Caco-2 (cell line): ENCODE measurements around the gene MBD5. TPM values are rescaled to one million over a fixed set of nuclear protein-coding genes. Genes with fewer than 3 reads are reported as not detected.

Experiments
- Bru-seq: library from RNA; stranded (reverse); fragments of 400-500 nt; gene quantifications from one replicate; lab custom pipeline; 2021; lab: Mats Ljungman, UMichigan
- BruChase-seq, 2 experiments: library from RNA; stranded (reverse); fragments of 400-500 nt; gene quantifications; one replicate each; lab custom pipeline; 2021; lab: Mats Ljungman, UMichigan
- BruUV-seq: library from RNA; stranded (reverse); fragments of 400-500 nt; replicated peaks from 2 replicates; lab custom pipeline; 2021; lab: Mats Ljungman, UMichigan
- CTCF ChIA-PET: fragments of 300-600 bp; sonication (Branson Sonifier 250); formaldehyde crosslinking; loops from one replicate; lab custom pipeline; 2022; ENCODE audit warnings: antibody characterized with exemption; lab: Charles Lee
- POLR2A ChIA-PET: fragments of 300-600 bp; sonication (Branson Sonifier 250); formaldehyde crosslinking; loops from one replicate; lab custom pipeline; 2022; ENCODE audit warnings: antibody characterized with exemption; lab: Charles Lee
- DNase-seq, 2 experiments: peaks; one replicate each; pipeline versions ENCODE4 v3.0.0 to v3.0.0-alpha.2; 2020 to 2022
- H3K27me3 ChIP-seq: replicated peaks from 2 replicates; pipeline ENCODE4 v1.6.0; 2011; ENCODE audit warnings: low read length; ENCODE audit not compliant: control insufficient read depth, insufficient read depth
- H3K36me3 ChIP-seq: 2 replicates; pipeline ENCODE4 v1.5.1; 2011; ENCODE audit warnings: low read length; ENCODE audit not compliant: control insufficient read depth, insufficient read depth
- H3K4me1 ChIP-seq: fragments of 250-450 bp; sonication (Bioruptor Pico); 2 replicates; pipeline ENCODE4 v1.5.1; 2020; ENCODE audit warnings: mild to moderate bottlenecking
- H3K4me3 ChIP-seq: 2 replicates; pipeline ENCODE4 v1.5.1; 2011; ENCODE audit warnings: low read depth, mild to moderate bottlenecking, control low read depth, low read length
- H3K9me3 ChIP-seq: fragments of 250-450 bp; sonication (Bioruptor Pico); 2 replicates; pipeline ENCODE4 v1.5.1; 2020; ENCODE audit warnings: mild to moderate bottlenecking, moderate library complexity
- H3K27ac Mint-ChIP-seq: one replicate; pipeline ENCODE4 v1.8.0; 2022; ENCODE audit warnings: mixed read lengths; ENCODE audit not compliant: unreplicated experiment
- H3K27me3 Mint-ChIP-seq: one replicate; pipeline ENCODE4 v1.8.0; 2022; ENCODE audit warnings: mixed read lengths; ENCODE audit not compliant: insufficient read depth, unreplicated experiment
- H3K36me3 Mint-ChIP-seq: one replicate; pipeline ENCODE4 v1.8.0; 2022; ENCODE audit warnings: mild to moderate bottlenecking, mixed read lengths; ENCODE audit not compliant: insufficient read depth, unreplicated experiment
- H3K4me1 Mint-ChIP-seq: one replicate; pipeline ENCODE4 v1.8.0; 2022; ENCODE audit warnings: low read depth, mixed read lengths; ENCODE audit not compliant: unreplicated experiment
- H3K4me3 Mint-ChIP-seq: one replicate; pipeline ENCODE4 v1.8.0; 2022; ENCODE audit warnings: mild to moderate bottlenecking, moderate library complexity, mixed read lengths; ENCODE audit not compliant: unreplicated experiment
- H3K9me3 Mint-ChIP-seq: one replicate; pipeline ENCODE4 v1.8.0; 2022; ENCODE audit warnings: mixed read lengths; ENCODE audit not compliant: unreplicated experiment
- CTCF ChIP-seq, 2 experiments: fragments of 200-600 bp in 1 of 2; IDR thresholded peaks; 1 replicate in 1 of 2; 2 replicates in 1 of 2; pipeline versions ENCODE4 v1.5.1 to v1.8.0; 2011 to 2022; ENCODE audit warnings: antibody characterized with exemption in 1 of 2, control low read depth in 1 of 2, inconsistent platforms in 1 of 2, low read depth in 1 of 2, low read length in 1 of 2, mild to moderate bottlenecking in 1 of 2, moderate library complexity in 1 of 2; ENCODE audit not compliant: insufficient read depth in 1 of 2, severe bottlenecking in 1 of 2, unreplicated experiment in 1 of 2
- intact Hi-C: fragments of 100-400 bp; cut with micrococcal nuclease; formaldehyde crosslinking; loops from one replicate; pipeline ENCODE4 v1.10.0; 2022; ENCODE audit not compliant: unreplicated experiment
- long read RNA-seq: library from polyadenylated mRNA; stranded (forward); transcript quantifications from one replicate; pipeline ENCODE4 v2.0.0, GENCODE V29; 2022
- total RNA-seq: library from RNA; stranded (reverse); gene quantifications from 2 replicates; pipeline ENCODE4 v1.2.3, GENCODE V29; 2022

Gene MBD5
- total RNA-seq (23.7 and 27.5 TPM in 2 replicates), Bru-seq, nascent RNA (percentile 67 among the genes with signal in this experiment), BruChase-seq, experiment 1, labeled RNA remaining after a 2-hour chase (percentile 72 among the genes with signal in this experiment), BruChase-seq, experiment 2, labeled RNA remaining after a 6-hour chase (percentile 63 among the genes with signal in this experiment)
- long read RNA-seq, full-length matches to known transcripts, result 8 of 14 reads
- long read RNA-seq, partial matches to known transcripts, result 1 of 14 reads
- long read RNA-seq, other reads (novel, unspliced or antisense), result 5 of 14 reads

- CTCF ChIA-PET, result interaction anchor here (0.5 to 2.8 kb wide), 19 partner anchors 12 to 1016 kb away, joined by 3 to 31 read pairs (median 4); no protein-coding TSS in a partner anchor
These were observed at the start of gene MBD5 for GRCh38 chr2:148021059-148021861. Gene MBD5, plus strand, starts transcription at chr2:148021091.

GRCh38 chr2:147976102-147976501, 44.8 kb upstream of the MBD5 start:
- no peak overlapping the region for H3K4me3 ChIP-seq
- H3K4me1 ChIP-seq, result no peaks in the 10 kb centered on the region
- TF ChIP-seq CTCF (IDR thresholded peaks at IDR 0.05; ENCODE audit: insufficient read depth in 1 of 2, low read depth in 1 of 2, low read length in 1 of 2, severe bottlenecking in 1 of 2, unreplicated experiment in 1 of 2), result no peak
- H3K36me3 ChIP-seq, result no peaks in the 10 kb centered on the region; the same call in 1 of the 2 replicates
- Mint-ChIP-seq H3K4me1 (no peaks in the 10 kb centered on the region), H3K4me3 (no peak overlapping the region), H3K36me3 (peaks cover 5% of the 10 kb centered on the region), H3K9me3 (no peaks in the 10 kb centered on the region), H3K27ac (no peak overlapping the region), H3K27me3 (no peaks in the 10 kb centered on the region)
- no peaks in the 10 kb centered on the region for H3K9me3 ChIP-seq
- H3K27me3 ChIP-seq, result no peaks in the 10 kb centered on the region
- ChIA-PET POLR2A (no interaction called here), CTCF (no interaction called here)
- DNase-seq, result no peak
- intact Hi-C loops, result no loop called here
- BruUV-seq, result no TSS peak

More at GRCh38 chr2:148021059-148021861, at the start of gene MBD5:
- POLR2A ChIA-PET, result interaction anchor here (0.5 to 1.4 kb wide), 13 partner anchors 8 to 1216 kb away, joined by 3 to 14 read pairs (median 4); no protein-coding TSS in a partner anchor
- peak within 1 kb of the TSS; percentile 89 for H3K4me3 Mint-ChIP-seq
- H3K4me1 Mint-ChIP-seq, result peaks cover 15% of the 10 kb centered on the region
- TF ChIP-seq CTCF (IDR thresholded peaks at IDR 0.05; ENCODE audit: insufficient read depth in 1 of 2, low read depth in 1 of 2, low read length in 1 of 2, severe bottlenecking in 1 of 2, unreplicated experiment in 1 of 2), result no peak
- Histone ChIP-seq H3K4me1 (peaks cover 6% of the 10 kb centered on the region; the same call in 1 of the 2 replicates), H3K9me3 (no peaks in the 10 kb centered on the region), H3K27me3 (no peaks in the 10 kb centered on the region), H3K4me3 (peak within 1 kb of the TSS; percentile 84), H3K36me3 (no peaks in the 10 kb centered on the region)
- H3K36me3 Mint-ChIP-seq, result peaks cover 13% of the 10 kb centered on the region
- intact Hi-C loops, result loop anchor here (5.0 to 10.0 kb wide), 2 partner anchors 94 to 624 kb away; partner anchors contain the start of gene EPC2
- H3K27ac Mint-ChIP-seq, result peak within 1 kb of the TSS; percentile 85
- peak; percentile 51 to 63 for DNase-seq
- no TSS peak for BruUV-seq
- no peaks in the 10 kb centered on the region for H3K9me3 Mint-ChIP-seq
- no peaks in the 10 kb centered on the region for H3K27me3 Mint-ChIP-seq

GRCh38 chr2:147977679-147978078, 43.2 kb upstream of the MBD5 start:
- no TSS peak for BruUV-seq
- no peak for DNase-seq
- no peaks in the 10 kb centered on the region; the same call in 1 of the 2 replicates for H3K36me3 ChIP-seq
- CTCF ChIA-PET, result no interaction called here
- POLR2A ChIA-PET, result no interaction called here
- no peaks in the 10 kb centered on the region for H3K9me3 ChIP-seq
- no peak overlapping the region for H3K4me3 ChIP-seq
- Mint-ChIP-seq H3K27ac (no peak overlapping the region), H3K36me3 (no peaks in the 10 kb centered on the region), H3K4me1 (no peaks in the 10 kb centered on the region), H3K27me3 (no peaks in the 10 kb centered on the region), H3K4me3 (no peak overlapping the region), H3K9me3 (no peaks in the 10 kb centered on the region)
- TF ChIP-seq CTCF (IDR thresholded peaks at IDR 0.05; ENCODE audit: insufficient read depth in 1 of 2, low read depth in 1 of 2, low read length in 1 of 2, severe bottlenecking in 1 of 2, unreplicated experiment in 1 of 2), result no peak
- intact Hi-C loops, result no loop called here
- H3K4me1 ChIP-seq, result no peaks in the 10 kb centered on the region
- H3K27me3 ChIP-seq, result no peaks in the 10 kb centered on the region
